Measurements from ENCODE around the gene ARHGAP21. TPM values are rescaled to one million over a fixed set of nuclear protein-coding genes. Genes with fewer than 3 reads are reported as not detected.

ARHGAP21 gene
- total RNA-seq, 1 experiment from 2014 or later, result 59.4 TPM

GRCh38 chr10:24715246-24715769, 8.4 kb downstream of the ARHGAP21 start:
- H3K18ac ChIP-seq (ENCODE audit: insufficient read length, low read depth, low read length), result no peak overlapping the region
- no peak overlapping the region for H2BK15ac ChIP-seq (ENCODE audit: low read depth, low read length)
- H4K91ac ChIP-seq (ENCODE audit: insufficient read length, low read depth, low read length), result no peak overlapping the region
- H4K20me1 ChIP-seq (ENCODE audit: control insufficient read depth, insufficient read depth, insufficient read length), result no peaks in the 10 kb centered on the region
- H3K79me2 ChIP-seq (ENCODE audit: insufficient read depth, low read length), result peaks cover 12% of the 10 kb centered on the region; the same call in 1 of the 2 replicates
- Mint-ChIP-seq H3K4me1 (peaks cover 0 to 15% of the 10 kb centered on the region in 2 experiments; a peak in 2 of 4 replicates), H3K27ac (no peak overlapping the region), H3K36me3 (ENCODE audit: insufficient read depth in 1 of 3, low read depth in 3 of 3) (no peaks in the 10 kb centered on the region; a peak in 1 of 7 replicates), H3K27me3 (ENCODE audit: low read depth) (no peaks in the 10 kb centered on the region), H3K9me3 (no peaks in the 10 kb centered on the region), H3K4me3 (no peak overlapping the region)
- no peak overlapping the region for H3K56ac ChIP-seq (ENCODE audit: insufficient read length, low read depth, low read length)
- no peak overlapping the region for H2BK5ac ChIP-seq (ENCODE audit: insufficient read length, low read length)
- no peak overlapping the region for H3K14ac ChIP-seq (ENCODE audit: insufficient read depth, low read length)
- H3K79me1 ChIP-seq (ENCODE audit: insufficient read depth, low read depth, low read length, poor library complexity, severe bottlenecking), result no peaks in the 10 kb centered on the region
- H2BK120ac ChIP-seq (ENCODE audit: low read depth, low read length, poor library complexity, severe bottlenecking), result no peak overlapping the region
- H2AK5ac ChIP-seq (ENCODE audit: insufficient read length, low read length), result no peak overlapping the region
- H3K4me2 ChIP-seq (ENCODE audit: insufficient read depth, insufficient read length, low read length), result no peak overlapping the region
- H3K23ac ChIP-seq (ENCODE audit: insufficient read length, low read depth, low read length), result no peak overlapping the region
- H3K4ac ChIP-seq (ENCODE audit: low read depth, low read length), result no peak overlapping the region
- H2BK12ac ChIP-seq (ENCODE audit: insufficient read length, low read depth, low read length), result no peak overlapping the region
- no peak overlapping the region for H4K8ac ChIP-seq (replicated peaks; ENCODE audit: insufficient read length, low read depth, low read length)
- no peak overlapping the region for H3T11ph ChIP-seq (ENCODE audit: low read length)
- no peak overlapping the region for H4K5ac ChIP-seq (ENCODE audit: insufficient read length, low read depth, low read length)
- no peaks in the 10 kb centered on the region for H3K9me3 ChIP-seq (ENCODE audit: control insufficient read depth, low read depth, low read length)
- no peak overlapping the region for H2BK20ac ChIP-seq (ENCODE audit: low read depth, low read length, poor library complexity, severe bottlenecking)
- H3K27me3 ChIP-seq (ENCODE audit: insufficient read depth, low read length), result no peaks in the 10 kb centered on the region; the same call in 1 of the 2 replicates
- H3K23me2 ChIP-seq (ENCODE audit: insufficient read length, low read depth, low read length, poor library complexity, severe bottlenecking), result peaks cover 3% of the 10 kb centered on the region
- no peak overlapping the region for H3K9ac ChIP-seq (ENCODE audit: extremely low read depth, insufficient read length, low read length)
- H3K27ac ChIP-seq (ENCODE audit: insufficient read length, low read depth, low read length), result no peak overlapping the region
- WGBS (ENCODE audit: extremely low coverage, insufficient read length, low lambda C conversion rate), result no CpG with 5 or more reads among the region's 5 CpGs
- peaks cover 15% of the 10 kb centered on the region for H3K4me1 ChIP-seq (ENCODE audit: insufficient read depth, low read length)
- no peak overlapping the region for H2AFZ ChIP-seq (ENCODE audit: low read length)
- no peak for DNase-seq
- TF ChIP-seq, protein P1, sequence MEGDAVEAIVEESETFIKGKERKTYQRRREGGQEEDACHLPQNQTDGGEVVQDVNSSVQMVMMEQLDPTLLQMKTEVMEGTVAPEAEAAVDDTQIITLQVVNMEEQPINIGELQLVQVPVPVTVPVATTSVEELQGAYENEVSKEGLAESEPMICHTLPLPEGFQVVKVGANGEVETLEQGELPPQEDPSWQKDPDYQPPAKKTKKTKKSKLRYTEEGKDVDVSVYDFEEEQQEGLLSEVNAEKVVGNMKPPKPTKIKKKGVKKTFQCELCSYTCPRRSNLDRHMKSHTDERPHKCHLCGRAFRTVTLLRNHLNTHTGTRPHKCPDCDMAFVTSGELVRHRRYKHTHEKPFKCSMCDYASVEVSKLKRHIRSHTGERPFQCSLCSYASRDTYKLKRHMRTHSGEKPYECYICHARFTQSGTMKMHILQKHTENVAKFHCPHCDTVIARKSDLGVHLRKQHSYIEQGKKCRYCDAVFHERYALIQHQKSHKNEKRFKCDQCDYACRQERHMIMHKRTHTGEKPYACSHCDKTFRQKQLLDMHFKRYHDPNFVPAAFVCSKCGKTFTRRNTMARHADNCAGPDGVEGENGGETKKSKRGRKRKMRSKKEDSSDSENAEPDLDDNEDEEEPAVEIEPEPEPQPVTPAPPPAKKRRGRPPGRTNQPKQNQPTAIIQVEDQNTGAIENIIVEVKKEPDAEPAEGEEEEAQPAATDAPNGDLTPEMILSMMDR (conservative IDR thresholded peaks at IDR 0.05), result no peak

Measured in H9 (cell line).